ENCODE measurements around the gene ACTMAP.
A peak's percentile ranks its signal among the peaks of the same experiment; 100 is the strongest.
"Not testable (repeated sequence)": the region's sequence is repeated elsewhere in the genome, so short reads cannot be mapped to it uniquely, and the experiment has no call there.

Gene ACTMAP

GRCh38 chr19:40742477-40742876 is 7.8 kb downstream of the ACTMAP start:
- DNase-seq: no peak

- DNase-seq: no peak
Observed at GRCh38 chr19:40741527-40742390, 8.5 kb downstream of the ACTMAP start.

- DNase-seq: no peak
Observed at GRCh38 chr19:40740747-40741146, 9.5 kb downstream of the ACTMAP start.

- no peak for DNase-seq
Observed at GRCh38 chr19:40739871-40740703, 10.2 kb downstream of the ACTMAP start.

- DNase-seq: no peak
Observed at GRCh38 chr19:40739030-40739839, 11.0 kb downstream of the ACTMAP start.

GRCh38 chr19:40737102-40737644 is 13.1 kb downstream of the ACTMAP start:
- DNase-seq: no peak

GRCh38 chr19:40736661-40737060 is 13.6 kb downstream of the ACTMAP start:
- no peak for DNase-seq

GRCh38 chr19:40735013-40735771 is 15.1 kb downstream of the ACTMAP start:
- DNase-seq: no peak

GRCh38 chr19:40733149-40733548 is 17.1 kb downstream of the ACTMAP start:
- no peak for DNase-seq

- DNase-seq: not testable (repeated sequence)
Observed at GRCh38 chr19:40732304-40732703, 18.0 kb downstream of the ACTMAP start.

GRCh38 chr19:40730065-40730464 is 20.2 kb downstream of the ACTMAP start:
- not testable (repeated sequence) for DNase-seq

GRCh38 chr19:40726279-40726678 is 24.0 kb downstream of the ACTMAP start:
- DNase-seq: no peak

- DNase-seq: no peak
Observed at GRCh38 chr19:40724855-40725254, 25.4 kb downstream of the ACTMAP start.

GRCh38 chr19:40724315-40724714 is 26.0 kb downstream of the ACTMAP start:
- DNase-seq: no peak

- DNase-seq: no peak
Observed at GRCh38 chr19:40723661-40724254, 26.5 kb downstream of the ACTMAP start.

- no peak for DNase-seq
Observed at GRCh38 chr19:40721936-40722661, 28.2 kb downstream of the ACTMAP start.

GRCh38 chr19:40721140-40721486 is 29.2 kb downstream of the ACTMAP start:
- DNase-seq: no peak

GRCh38 chr19:40719414-40719894 is 30.8 kb downstream of the ACTMAP start:
- DNase-seq: no peak

GRCh38 chr19:40718774-40719391 is 31.4 kb downstream of the ACTMAP start:
- DNase-seq: peak; percentile 56

All from NCI-H2171 treated with DMSO at 0.1 percent for 48 hours (cell line).